ENCODE data around the gene TOX2. TPM values are rescaled to one million over a fixed set of nuclear protein-coding genes. Genes with fewer than 3 reads are reported as not detected.
A peak's percentile ranks its signal among the peaks of the same experiment; 100 is the strongest.

The TOX2 gene
- total RNA-seq, 1 donor from 2014 or later, result 3.3 TPM

GRCh38 chr20:44001667-44002596, 87.3 kb downstream of the TOX2 start:
- no peak overlapping the region for H3K4me3 Mint-ChIP-seq

DNA sequence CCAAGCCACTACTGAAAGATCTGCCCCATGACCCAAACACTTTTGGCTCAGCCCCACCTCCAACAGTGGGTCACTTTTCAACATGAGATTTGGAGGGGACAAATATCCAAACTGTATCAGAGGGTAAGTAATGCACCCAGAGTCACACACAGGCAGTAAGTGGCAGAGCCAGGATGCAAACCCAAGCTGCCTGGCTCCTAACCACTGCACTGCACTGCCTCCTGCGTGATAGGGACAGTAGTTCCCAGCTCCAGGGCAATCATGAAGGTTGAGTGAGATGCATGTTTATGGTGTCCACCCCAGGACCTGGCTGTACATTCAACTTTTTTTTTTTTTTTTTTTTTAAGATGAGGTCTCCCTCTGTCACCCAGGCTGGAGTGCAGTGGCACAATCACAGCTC, 88.2 kb downstream of the TOX2 start:
- H3K27ac Mint-ChIP-seq (ENCODE audit: unreplicated experiment), result no peak overlapping the region
- H3K4me1 Mint-ChIP-seq, result peaks cover 5% of the 10 kb centered on the region
- no peaks in the 10 kb centered on the region for H3K9me3 Mint-ChIP-seq
- TF ChIP-seq, protein P1, sequence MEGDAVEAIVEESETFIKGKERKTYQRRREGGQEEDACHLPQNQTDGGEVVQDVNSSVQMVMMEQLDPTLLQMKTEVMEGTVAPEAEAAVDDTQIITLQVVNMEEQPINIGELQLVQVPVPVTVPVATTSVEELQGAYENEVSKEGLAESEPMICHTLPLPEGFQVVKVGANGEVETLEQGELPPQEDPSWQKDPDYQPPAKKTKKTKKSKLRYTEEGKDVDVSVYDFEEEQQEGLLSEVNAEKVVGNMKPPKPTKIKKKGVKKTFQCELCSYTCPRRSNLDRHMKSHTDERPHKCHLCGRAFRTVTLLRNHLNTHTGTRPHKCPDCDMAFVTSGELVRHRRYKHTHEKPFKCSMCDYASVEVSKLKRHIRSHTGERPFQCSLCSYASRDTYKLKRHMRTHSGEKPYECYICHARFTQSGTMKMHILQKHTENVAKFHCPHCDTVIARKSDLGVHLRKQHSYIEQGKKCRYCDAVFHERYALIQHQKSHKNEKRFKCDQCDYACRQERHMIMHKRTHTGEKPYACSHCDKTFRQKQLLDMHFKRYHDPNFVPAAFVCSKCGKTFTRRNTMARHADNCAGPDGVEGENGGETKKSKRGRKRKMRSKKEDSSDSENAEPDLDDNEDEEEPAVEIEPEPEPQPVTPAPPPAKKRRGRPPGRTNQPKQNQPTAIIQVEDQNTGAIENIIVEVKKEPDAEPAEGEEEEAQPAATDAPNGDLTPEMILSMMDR (conservative IDR thresholded peaks at IDR 0.05), result no peak
- DNase-seq (ENCODE audit: low read depth, low spot score), result no peak
- no peak overlapping the region for H3K4me3 Mint-ChIP-seq
- H3K27me3 Mint-ChIP-seq (ENCODE audit: low read depth), result peaks cover 10% of the 10 kb centered on the region
- H3K36me3 Mint-ChIP-seq (ENCODE audit: low read depth), result no peaks in the 10 kb centered on the region

More at GRCh38 chr20:44001667-44002596, 87.3 kb downstream of the TOX2 start:
- DNase-seq (ENCODE audit: low read depth, low spot score), result no peak
- H3K36me3 Mint-ChIP-seq (ENCODE audit: low read depth), result no peaks in the 10 kb centered on the region
- peaks cover 5% of the 10 kb centered on the region for H3K4me1 Mint-ChIP-seq
- peaks cover 10% of the 10 kb centered on the region for H3K27me3 Mint-ChIP-seq (ENCODE audit: low read depth)
- no peaks in the 10 kb centered on the region for H3K9me3 Mint-ChIP-seq
- peak overlapping the region; percentile 69 for H3K27ac Mint-ChIP-seq (ENCODE audit: unreplicated experiment)
- TF ChIP-seq, protein P1 (conservative IDR thresholded peaks at IDR 0.05), result no peak

DNA sequence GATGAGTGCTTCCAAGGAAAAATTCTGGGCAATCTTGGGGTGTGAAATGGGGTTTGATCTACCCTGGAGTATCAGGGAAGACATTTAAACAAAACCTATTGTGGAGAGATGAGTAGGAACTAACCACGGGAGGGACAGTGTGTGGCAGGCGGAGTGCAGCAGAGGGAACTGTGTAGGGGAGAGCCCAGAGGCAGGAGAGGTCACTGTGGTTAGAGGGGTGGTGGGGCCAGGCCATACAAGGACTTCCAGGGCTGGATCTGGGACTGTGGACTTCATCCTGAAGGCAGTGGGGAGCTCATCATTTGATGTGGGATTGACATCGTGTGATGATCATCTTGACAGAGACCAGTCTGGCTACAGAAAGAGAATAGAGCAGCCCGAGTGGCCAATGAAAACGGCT, 89.0 kb downstream of the TOX2 start:
- H3K27ac Mint-ChIP-seq (ENCODE audit: unreplicated experiment), result peak overlapping the region; percentile 16
- peaks cover 10% of the 10 kb centered on the region for H3K27me3 Mint-ChIP-seq (ENCODE audit: low read depth)
- no peaks in the 10 kb centered on the region for H3K36me3 Mint-ChIP-seq (ENCODE audit: low read depth)
- TF ChIP-seq, protein P1 (conservative IDR thresholded peaks at IDR 0.05), result no peak
- H3K4me3 Mint-ChIP-seq, result no peak overlapping the region
- DNase-seq (ENCODE audit: low read depth, low spot score), result no peak
- peaks cover 5% of the 10 kb centered on the region for H3K4me1 Mint-ChIP-seq
- H3K9me3 Mint-ChIP-seq, result no peaks in the 10 kb centered on the region

GRCh38 chr20:44004306-44004915, 89.8 kb downstream of the TOX2 start:
- H3K4me3 Mint-ChIP-seq, result no peak overlapping the region

DNA sequence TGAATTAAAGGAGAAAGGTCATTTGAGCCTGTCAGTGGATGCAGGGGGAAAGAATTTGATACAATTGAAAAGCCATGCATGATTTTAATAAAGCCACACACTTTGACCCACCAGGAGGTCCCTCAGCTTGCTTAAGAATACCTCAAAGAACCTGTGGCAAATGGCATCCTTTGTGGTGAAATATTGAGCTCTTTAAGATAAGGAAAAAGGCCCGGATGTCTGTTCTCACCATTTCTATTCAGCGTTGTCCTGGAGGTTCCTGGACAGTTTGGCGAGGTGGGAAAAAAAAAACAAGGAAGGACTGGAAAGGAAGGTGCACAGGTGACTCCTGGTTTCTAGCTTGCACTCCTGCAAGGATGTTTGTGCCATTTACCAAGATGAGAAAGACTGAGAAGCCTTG, 91.0 kb downstream of the TOX2 start:
- peaks cover 8% of the 10 kb centered on the region for H3K27me3 Mint-ChIP-seq (ENCODE audit: low read depth)

More at GRCh38 chr20:44004306-44004915, 89.8 kb downstream of the TOX2 start:
- no peak for DNase-seq (ENCODE audit: low read depth, low spot score)
- TF ChIP-seq, protein P1 (conservative IDR thresholded peaks at IDR 0.05), result no peak
- peaks cover 5% of the 10 kb centered on the region for H3K4me1 Mint-ChIP-seq
- H3K27me3 Mint-ChIP-seq (ENCODE audit: low read depth), result peaks cover 10% of the 10 kb centered on the region
- no peak overlapping the region for H3K27ac Mint-ChIP-seq (ENCODE audit: unreplicated experiment)
- no peaks in the 10 kb centered on the region for H3K9me3 Mint-ChIP-seq
- no peaks in the 10 kb centered on the region for H3K36me3 Mint-ChIP-seq (ENCODE audit: low read depth)

More for the DNA sequence above, 91.0 kb downstream of the TOX2 start:
- Mint-ChIP-seq H3K4me1 (peaks cover 5% of the 10 kb centered on the region), H3K9me3 (no peaks in the 10 kb centered on the region), H3K4me3 (no peak overlapping the region), H3K27ac (ENCODE audit: unreplicated experiment) (no peak overlapping the region), H3K36me3 (ENCODE audit: low read depth) (no peaks in the 10 kb centered on the region)
- no peak for DNase-seq (ENCODE audit: low read depth, low spot score)
- TF ChIP-seq, protein P1 (conservative IDR thresholded peaks at IDR 0.05), result no peak

Data from neural crest cell (in vitro differentiated cells).